ENCODE results near the gene UNC45A. TPM values are rescaled to one million over a fixed set of nuclear protein-coding genes. Genes with fewer than 3 reads are reported as not detected.

The UNC45A gene
- polyA plus RNA-seq, 3 donors = 29.3 to 42.6 (median 30.4) TPM

- no peaks in the 10 kb centered on the region for H3K27me3 ChIP-seq (ENCODE audit: control insufficient read depth in 2 of 2, insufficient read depth in 2 of 2, low read length in 2 of 2)
- peak overlapping the region; percentile 79 for H3K4me2 ChIP-seq (replicated peaks; ENCODE audit: extremely low read depth, low read length, poor library complexity, severe bottlenecking)
- peak overlapping the region; percentile 54 to 81 (median 66) for H3K4me3 ChIP-seq (replicated peaks in 1 of 3; ENCODE audit: low read depth in 2 of 3, low read length in 3 of 3)
- peaks cover 25 to 31% of the 10 kb centered on the region in 2 donors for H3K36me3 Mint-ChIP-seq
- H3K27ac ChIP-seq (ENCODE audit: low read depth in 1 of 2, low read length in 2 of 2) = peak overlapping the region; percentile 77 to 80
- H3K4me1 ChIP-seq (ENCODE audit: control insufficient read depth in 1 of 2, insufficient read depth in 2 of 2, low read length in 2 of 2) = peaks cover 22 to 31% of the 10 kb centered on the region in 2 donors
- under 1% methylated on average over 71 of the region's 71 CpGs for WGBS (ENCODE audit: insufficient coverage)
- peaks cover 26 to 27% of the 10 kb centered on the region in 2 donors for H3K36me3 ChIP-seq (replicated peaks in 1 of 2; ENCODE audit: control insufficient read depth in 1 of 2, insufficient read depth in 2 of 2, low read length in 2 of 2)
- peak overlapping the region; percentile 63 for H3K9ac ChIP-seq (ENCODE audit: insufficient read depth, low read length, poor library complexity, severe bottlenecking)
- H4K20me1 ChIP-seq (ENCODE audit: insufficient read depth, low read length) = peaks cover 45% of the 10 kb centered on the region
- intact Hi-C loops (cut with micrococcal nuclease) = loop anchor here in 1 of 2 donors (2.0 kb wide), 1 partner anchor 33 kb away; the partner anchor contains the start of gene UNC45A
- H2AFZ ChIP-seq (ENCODE audit: insufficient read depth, low read depth, low read length, poor library complexity, severe bottlenecking) = peak overlapping the region; percentile 77
- no peaks in the 10 kb centered on the region for H3K9me3 Mint-ChIP-seq
- peaks cover 0 to 9% (median 7%) of the 10 kb centered on the region in 3 donors for H3K27me3 Mint-ChIP-seq (ENCODE audit: low read depth in 3 of 3)
- peaks cover 20% of the 10 kb centered on the region for H3K79me2 ChIP-seq (ENCODE audit: insufficient read depth, low read length)
- no peaks in the 10 kb centered on the region for H3K9me3 ChIP-seq (replicated peaks in 1 of 2; ENCODE audit: control insufficient read depth in 1 of 2, insufficient read depth in 1 of 2, low read length in 2 of 2)
- peak overlapping the region; percentile 81 to 86 for H3K4me3 Mint-ChIP-seq
- peak overlapping the region; percentile 78 to 90 (median 88) for H3K27ac Mint-ChIP-seq
- peak; percentile 64 to 74 (median 73) for DNase-seq
- TF ChIP-seq, protein P1, sequence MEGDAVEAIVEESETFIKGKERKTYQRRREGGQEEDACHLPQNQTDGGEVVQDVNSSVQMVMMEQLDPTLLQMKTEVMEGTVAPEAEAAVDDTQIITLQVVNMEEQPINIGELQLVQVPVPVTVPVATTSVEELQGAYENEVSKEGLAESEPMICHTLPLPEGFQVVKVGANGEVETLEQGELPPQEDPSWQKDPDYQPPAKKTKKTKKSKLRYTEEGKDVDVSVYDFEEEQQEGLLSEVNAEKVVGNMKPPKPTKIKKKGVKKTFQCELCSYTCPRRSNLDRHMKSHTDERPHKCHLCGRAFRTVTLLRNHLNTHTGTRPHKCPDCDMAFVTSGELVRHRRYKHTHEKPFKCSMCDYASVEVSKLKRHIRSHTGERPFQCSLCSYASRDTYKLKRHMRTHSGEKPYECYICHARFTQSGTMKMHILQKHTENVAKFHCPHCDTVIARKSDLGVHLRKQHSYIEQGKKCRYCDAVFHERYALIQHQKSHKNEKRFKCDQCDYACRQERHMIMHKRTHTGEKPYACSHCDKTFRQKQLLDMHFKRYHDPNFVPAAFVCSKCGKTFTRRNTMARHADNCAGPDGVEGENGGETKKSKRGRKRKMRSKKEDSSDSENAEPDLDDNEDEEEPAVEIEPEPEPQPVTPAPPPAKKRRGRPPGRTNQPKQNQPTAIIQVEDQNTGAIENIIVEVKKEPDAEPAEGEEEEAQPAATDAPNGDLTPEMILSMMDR (IDR thresholded peaks at IDR 0.05) = peak; percentile 83
- H3K4me1 Mint-ChIP-seq = peaks cover 30% of the 10 kb centered on the region
Observed at GRCh38 chr15:90902040-90902839, 32.8 kb upstream of the UNC45A start.

DNA sequence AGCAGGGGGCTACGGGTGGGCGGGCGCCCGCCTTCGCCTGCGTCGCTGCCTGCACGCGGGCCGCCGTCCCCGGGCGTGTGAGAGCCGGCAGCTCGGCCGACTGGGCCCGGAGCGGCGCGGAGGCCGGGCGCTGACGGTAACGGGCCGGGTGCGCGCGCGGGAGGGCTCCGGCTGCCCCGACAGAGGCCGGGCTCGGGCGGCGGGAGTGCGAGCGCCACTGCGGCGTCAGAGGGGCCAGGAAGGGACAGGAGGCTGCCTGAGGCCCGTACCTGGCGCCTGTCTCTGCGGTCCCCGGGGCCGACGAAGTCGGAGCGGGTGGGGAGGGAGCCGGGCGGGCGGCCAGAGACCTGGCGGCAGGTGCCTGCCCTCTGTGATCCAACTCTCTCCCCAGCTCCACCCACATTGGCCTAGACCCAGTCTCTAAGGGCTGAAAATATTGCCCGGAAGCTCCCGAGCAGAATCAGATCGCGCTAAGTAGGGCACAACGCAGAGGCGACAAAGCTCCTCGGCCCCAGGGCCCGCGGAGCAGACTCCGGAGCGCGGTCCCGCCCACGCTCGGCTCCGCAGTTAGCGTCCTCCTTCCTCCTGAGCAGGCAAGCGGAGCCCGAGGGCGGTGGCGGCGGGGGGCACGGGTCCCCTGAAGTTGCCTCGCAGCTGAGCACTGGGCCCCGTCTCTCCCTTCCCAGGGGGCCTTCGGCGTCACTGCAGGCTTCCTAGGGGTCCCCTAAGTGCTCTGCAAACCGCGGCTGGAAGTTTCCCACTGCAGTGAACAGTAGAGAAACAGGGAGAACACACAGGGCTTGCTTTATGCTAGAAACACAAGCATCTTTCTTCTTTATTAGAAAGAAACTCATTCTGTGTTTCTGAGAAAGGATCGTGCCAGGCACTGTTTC lies 32.0 kb upstream of the UNC45A start, which contains the start of gene MAN2A2:
TSS of gene MAN2A2 (plus strand) at position 463 of the 893 bp plus-strand sequence. CDS start 906 bp downstream, outside the sequence.
- WGBS (ENCODE audit: insufficient coverage) = under 1% methylated on average over 79 of the region's 81 CpGs
- peaks cover 0 to 7% (median 7%) of the 10 kb centered on the region in 3 donors for H3K27me3 Mint-ChIP-seq (ENCODE audit: low read depth in 3 of 3)
- H3K4me1 Mint-ChIP-seq = peaks cover 25% of the 10 kb centered on the region
- no peaks in the 10 kb centered on the region for H3K9me3 Mint-ChIP-seq
- peak within 1 kb of the TSS; percentile 86 for H2AFZ ChIP-seq (ENCODE audit: insufficient read depth, low read depth, low read length, poor library complexity, severe bottlenecking)
- peaks cover 34 to 37% of the 10 kb centered on the region in 2 donors for H3K36me3 Mint-ChIP-seq
- H3K4me2 ChIP-seq (replicated peaks; ENCODE audit: extremely low read depth, low read length, poor library complexity, severe bottlenecking) = peak within 1 kb of the TSS; percentile 88
- H3K36me3 ChIP-seq (replicated peaks in 1 of 2; ENCODE audit: control insufficient read depth in 1 of 2, insufficient read depth in 2 of 2, low read length in 2 of 2) = peaks cover 34 to 35% of the 10 kb centered on the region in 2 donors
- H4K20me1 ChIP-seq (ENCODE audit: insufficient read depth, low read length) = peaks cover 38% of the 10 kb centered on the region
- H3K27ac ChIP-seq (ENCODE audit: low read depth in 1 of 2, low read length in 2 of 2) = peak within 1 kb of the TSS; percentile 80 to 84
- peak; percentile 47 to 49 (median 47) for DNase-seq
- H3K9ac ChIP-seq (ENCODE audit: insufficient read depth, low read length, poor library complexity, severe bottlenecking) = peak within 1 kb of the TSS; percentile 80
- H3K4me1 ChIP-seq (ENCODE audit: control insufficient read depth in 1 of 2, insufficient read depth in 2 of 2, low read length in 2 of 2) = peaks cover 16 to 23% of the 10 kb centered on the region in 2 donors
- peak within 1 kb of the TSS; percentile 78 to 90 (median 88) for H3K27ac Mint-ChIP-seq
- TF ChIP-seq, protein P1 (IDR thresholded peaks at IDR 0.05) = no peak
- H3K9me3 ChIP-seq (replicated peaks in 1 of 2; ENCODE audit: control insufficient read depth in 1 of 2, insufficient read depth in 1 of 2, low read length in 2 of 2) = no peaks in the 10 kb centered on the region
- H3K79me2 ChIP-seq (ENCODE audit: insufficient read depth, low read length) = peaks cover 20% of the 10 kb centered on the region
- H3K4me3 ChIP-seq (replicated peaks in 1 of 3; ENCODE audit: low read depth in 2 of 3, low read length in 3 of 3) = peak within 1 kb of the TSS; percentile 55 to 89 (median 79)
- H3K27me3 ChIP-seq (ENCODE audit: control insufficient read depth in 2 of 2, insufficient read depth in 2 of 2, low read length in 2 of 2) = no peaks in the 10 kb centered on the region
- intact Hi-C loops (cut with micrococcal nuclease) = loop anchor here in 1 of 2 donors (2.0 kb wide), 1 partner anchor 32 kb away; the partner anchor contains the start of gene UNC45A
- peak within 1 kb of the TSS; percentile 83 to 87 for H3K4me3 Mint-ChIP-seq

Data from CD14-positive monocyte (primary cell).